SHP77 treated with DMSO at 0.1 percent for 48 hours (cell line): ENCODE results near the gene CAPZA3.
"Not testable (repeated sequence)": the region's sequence is repeated elsewhere in the genome, so short reads cannot be mapped to it uniquely, and the experiment has no call there.

Experiments
- DNase-seq: peaks from one replicate; lab custom pipeline; 2025; lab: John Stamatoyannopoulos, UW

The CAPZA3 gene, protein sequence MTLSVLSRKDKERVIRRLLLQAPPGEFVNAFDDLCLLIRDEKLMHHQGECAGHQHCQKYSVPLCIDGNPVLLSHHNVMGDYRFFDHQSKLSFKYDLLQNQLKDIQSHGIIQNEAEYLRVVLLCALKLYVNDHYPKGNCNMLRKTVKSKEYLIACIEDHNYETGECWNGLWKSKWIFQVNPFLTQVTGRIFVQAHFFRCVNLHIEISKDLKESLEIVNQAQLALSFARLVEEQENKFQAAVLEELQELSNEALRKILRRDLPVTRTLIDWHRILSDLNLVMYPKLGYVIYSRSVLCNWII

DNA sequence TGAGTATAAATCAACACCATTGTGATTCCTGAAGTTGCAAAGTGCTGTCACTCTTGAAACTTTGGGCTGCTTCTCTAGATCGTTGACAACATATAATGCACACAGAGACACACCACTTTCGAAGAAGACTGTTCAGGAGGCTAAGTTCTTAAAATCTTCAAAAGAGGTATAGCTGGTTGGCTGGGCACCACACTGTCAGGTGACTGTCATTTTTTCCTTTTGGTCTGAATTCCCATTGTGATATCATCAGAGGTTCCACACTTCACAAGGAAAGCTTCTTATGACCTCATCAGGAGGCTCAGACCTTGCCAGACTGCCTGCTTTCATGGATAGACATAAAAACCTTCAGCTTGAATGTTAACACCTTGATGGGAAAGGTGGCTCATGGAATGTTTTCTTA lies at the start of gene CAPZA3, which contains the start of gene PLCZ1:
CAPZA3 (plus strand) TSS at position 301 of the 400 bp plus-strand sequence. CDS start 150 bp downstream, outside the sequence.
PLCZ1 (minus strand) TSS at position 194 of the 400 bp plus-strand sequence. CDS start 641 bp downstream, outside the sequence.
- DNase-seq, result no peak

DNA sequence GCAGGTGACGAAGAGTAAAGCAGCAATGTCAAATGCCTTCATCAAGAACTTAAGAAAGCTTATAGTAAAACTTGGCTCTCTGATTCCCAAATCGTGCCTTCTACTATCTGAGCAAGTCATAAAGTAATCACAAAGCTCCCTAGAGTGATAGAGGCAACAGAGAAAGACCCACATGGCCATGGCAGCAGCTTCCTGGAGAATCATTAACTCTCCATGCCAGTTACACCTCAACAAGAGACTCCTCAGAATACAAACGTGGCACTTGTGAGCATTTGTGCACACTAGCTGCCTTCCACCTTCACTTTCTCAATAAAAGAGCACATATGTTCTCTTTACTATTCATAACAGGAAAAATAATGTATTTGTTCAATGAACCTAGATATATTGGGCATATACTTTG lies 48.1 kb upstream of the CAPZA3 start:
- DNase-seq, result no peak

DNA sequence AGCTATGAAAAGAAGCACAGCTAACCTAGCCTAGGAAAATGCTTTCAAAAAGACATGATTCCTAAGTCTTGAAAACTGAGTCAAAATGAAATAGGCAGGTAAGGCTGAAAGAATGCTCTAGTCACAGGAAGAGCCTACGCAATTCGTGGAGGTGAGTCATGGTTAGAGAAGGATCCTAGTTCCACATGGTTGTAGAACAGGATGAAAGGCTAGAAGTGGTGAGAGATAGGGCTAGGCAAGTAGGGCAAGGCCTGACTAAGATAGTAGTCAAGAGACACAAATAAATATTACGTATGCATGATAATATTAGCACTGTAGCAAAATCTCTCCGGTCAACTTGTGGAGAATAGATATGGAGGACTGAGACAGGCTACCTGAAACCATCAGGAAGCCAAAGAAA lies 47.3 kb upstream of the CAPZA3 start:
- DNase-seq, result no peak

DNA sequence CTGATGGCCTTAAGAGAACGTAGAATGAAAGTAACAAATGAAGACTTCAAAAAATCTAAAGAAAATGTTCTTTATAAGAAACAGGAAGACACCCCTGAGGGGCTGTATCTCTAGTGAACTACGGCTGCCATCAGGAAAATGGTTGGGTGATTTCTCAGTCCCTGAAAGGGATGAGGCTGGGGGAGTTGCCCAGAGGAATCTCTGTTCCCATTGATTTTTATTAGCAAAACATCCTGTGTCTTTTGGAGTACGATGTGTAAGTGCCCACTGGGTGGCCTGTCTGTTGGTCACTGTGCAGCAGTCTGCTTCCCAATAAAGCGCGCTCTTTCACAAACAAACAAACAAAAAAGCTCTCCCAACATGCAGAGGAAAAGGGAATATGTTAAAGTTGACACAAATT lies 43.9 kb upstream of the CAPZA3 start:
- DNase-seq, result not testable (repeated sequence)

DNA sequence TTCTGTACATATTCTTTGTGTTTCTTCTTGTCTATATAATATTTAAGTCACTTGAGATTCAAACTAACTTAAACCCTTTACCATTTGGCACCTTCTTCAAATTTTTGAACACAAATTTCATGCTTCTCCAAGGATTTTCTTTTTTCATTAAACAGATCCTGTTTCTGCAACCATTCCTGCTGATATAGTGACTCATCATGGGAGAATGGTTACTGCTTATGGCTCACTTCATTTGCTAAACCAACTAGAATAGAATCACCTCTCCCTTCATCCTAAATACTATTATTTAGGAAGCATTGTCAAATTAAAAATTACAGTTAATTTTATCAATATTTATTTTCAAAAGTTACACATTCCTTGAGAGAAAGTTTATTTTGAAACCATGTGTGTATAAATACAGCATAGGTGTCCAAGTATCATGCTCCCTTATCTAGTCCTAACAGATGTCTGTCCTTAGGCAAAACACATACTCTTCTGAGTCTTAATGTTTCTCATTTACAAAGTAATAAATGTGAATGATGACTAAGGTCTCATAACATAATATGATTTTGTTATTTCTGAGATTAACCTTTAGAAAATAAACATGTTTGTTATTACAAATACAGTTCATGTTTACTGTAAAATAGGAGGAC lies 40.8 kb upstream of the CAPZA3 start:
- no peak for DNase-seq

DNA sequence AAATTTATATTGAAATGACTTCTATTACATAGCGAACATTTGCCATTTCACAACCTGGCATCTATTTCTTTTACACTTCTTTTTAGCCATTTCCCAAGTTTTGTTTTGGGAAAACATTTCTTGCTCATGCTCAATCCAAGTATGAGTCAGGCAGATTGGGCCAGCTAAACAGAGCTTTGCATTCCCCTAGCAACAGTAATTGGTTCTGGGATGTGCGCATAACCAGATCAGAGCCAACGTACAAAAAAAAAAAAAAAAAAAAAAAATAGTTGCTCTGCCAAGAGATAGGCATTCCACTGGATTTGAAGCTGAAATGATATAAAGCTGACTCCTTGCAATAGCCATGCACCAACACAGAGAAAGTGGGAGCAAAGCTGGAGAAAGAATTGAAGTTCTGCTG lies 37.6 kb upstream of the CAPZA3 start:
- DNase-seq, result no peak

DNA sequence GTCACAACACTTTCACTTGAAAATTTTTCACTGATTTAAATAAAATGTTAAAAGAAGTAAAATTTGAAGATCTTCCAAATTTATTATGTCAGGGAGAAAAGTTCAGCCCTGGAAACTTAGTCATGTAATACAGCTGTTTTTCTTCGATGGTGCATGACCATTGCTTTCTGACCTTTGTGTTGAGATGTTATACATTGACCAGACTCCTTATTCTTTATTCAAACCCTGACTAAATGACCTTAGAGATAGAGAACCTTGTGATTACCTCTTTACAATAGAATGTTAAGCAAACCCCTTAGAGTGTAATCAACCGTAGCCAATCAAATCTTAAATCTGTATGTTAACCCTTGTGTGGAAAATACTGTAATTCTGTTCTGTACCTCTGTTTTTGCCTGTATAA lies 34.6 kb upstream of the CAPZA3 start:
- DNase-seq, result no peak

DNA sequence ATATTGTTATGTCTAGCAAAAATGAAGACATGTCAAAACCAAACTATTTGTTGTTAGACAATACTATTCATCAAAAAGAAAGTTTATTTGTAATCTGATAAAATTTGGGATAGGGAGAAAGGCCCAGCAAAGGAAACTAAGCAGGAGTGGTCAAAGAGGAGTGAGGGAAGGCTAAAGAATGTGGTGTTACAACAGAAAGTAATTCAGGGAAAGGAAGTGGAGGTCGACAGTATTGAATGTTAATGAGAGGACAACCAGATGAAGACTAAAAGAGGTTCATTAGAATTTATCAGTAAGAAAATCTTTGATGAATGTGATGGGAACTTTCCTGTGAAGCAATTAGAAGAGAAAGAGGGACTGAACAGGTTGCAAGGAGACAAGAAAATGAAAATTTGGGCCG lies 34.0 kb upstream of the CAPZA3 start:
- DNase-seq, result no peak

DNA sequence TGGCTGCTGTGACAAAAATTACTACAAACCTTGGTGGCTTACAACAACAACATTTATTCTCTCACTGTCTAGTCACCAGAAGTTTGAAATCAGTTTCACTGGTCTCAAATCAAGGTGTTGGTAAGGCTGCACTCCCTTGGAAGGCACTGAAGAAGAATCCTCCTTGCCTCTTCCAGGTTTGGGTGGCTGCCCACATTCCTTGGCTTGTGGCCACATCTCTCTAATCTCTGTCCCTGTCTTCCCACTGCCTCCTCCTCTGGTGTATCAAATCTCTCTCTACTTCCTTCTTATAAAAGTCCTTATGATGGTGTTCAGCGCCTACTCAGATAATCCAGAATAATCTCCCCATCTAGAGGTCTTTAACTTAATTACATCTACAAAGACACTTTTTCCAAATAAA lies 31.1 kb upstream of the CAPZA3 start:
- DNase-seq, result no peak

DNA sequence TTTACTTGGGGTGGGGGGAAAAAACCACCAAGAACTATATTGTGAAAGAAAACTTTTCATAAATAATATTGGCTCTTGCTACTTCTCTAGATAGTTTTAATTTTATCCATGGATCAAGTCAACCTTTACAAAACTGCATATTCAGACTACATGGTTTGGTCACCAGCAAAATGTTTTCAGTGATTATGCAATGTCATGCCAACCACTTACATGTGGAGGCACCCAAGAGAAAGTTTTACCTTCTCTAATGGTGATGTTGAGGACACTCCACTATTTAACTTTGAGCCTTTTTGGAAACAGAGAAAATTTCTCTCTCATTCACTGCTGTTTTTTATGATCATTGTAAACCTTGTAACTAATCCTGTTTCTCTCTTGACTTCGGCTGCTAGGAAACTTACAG lies 21.7 kb upstream of the CAPZA3 start:
- no peak for DNase-seq

DNA sequence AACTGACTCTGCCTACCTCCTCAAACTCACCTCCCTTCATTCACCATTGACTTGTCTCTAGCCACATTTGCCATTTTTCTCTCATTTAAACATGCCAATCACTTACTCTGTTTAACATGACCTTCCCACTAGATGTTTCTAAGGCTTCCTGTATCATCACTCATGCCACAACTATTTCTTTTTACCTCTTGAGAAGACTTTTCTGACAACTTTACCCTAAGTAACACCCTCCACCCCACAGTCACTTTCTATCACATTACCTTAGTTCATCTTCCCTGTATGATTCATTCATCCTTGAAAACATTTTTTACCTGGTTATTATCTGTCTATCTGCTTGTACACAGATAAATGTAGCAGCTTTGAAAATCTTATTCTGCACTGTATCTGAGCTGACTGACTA lies 19.5 kb upstream of the CAPZA3 start:
- DNase-seq, result no peak

DNA sequence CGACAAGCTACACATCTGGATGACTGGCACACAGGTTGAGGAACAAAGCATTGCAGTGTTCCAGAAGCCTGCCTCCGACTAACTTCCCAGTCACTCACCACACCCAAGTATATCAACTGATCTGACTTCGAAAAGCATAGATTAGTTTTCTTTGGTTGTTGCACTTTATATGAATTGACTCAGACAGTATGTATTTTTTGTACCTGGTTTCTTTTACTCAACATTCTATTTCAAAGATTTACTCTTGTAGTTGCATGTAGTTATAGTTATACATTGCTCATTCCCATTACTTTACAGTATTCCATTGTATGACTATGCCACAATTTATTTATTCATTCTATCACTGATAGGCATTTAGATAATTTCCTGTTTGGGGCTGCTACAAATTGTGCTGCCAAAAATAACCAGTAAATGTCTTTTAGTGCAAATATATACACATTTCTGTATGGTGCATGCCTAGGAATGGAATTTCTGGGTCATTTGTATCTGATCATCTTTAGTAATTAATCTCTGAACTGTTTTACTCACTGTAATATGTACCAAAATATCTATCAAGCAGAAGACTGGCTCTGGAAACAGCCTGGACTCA lies 17.9 kb upstream of the CAPZA3 start:
- no peak for DNase-seq

DNA sequence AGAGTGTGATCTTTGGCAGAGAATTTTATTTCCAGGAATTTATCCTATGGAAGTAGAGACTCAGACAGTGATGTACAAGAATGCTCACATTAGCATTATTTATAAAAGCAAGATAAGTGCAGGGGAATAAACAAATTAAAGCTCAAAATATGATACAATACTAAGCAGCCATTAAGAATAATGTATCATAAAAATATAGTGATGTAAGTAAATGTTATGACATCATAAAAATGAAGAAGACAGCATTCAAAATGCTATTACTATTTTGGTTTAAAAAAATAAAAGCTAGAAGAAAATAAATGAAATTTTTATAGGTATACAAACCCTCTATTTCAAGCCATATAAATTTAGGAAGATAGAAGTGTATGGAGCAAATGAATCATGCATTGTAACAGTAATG lies 17.2 kb upstream of the CAPZA3 start:
- no peak for DNase-seq

DNA sequence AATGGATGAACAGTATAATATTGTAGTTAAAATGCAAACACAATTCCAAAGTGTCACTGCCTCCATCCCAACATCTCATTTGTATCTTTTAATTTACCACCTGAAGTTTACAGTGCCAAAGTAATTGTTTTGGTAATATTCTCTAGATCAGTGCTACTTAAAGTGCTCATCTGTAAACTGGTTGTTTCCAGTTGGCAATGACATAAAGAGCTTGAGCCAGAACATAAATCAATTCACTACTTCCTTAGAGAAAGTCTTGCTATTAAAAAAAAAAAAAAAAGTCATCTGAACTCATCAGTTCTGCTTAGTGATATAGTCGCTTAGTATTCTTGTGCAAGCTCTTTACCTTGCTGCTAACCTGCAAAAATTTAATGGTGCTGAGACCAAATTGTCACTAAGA lies 16.5 kb upstream of the CAPZA3 start:
- no peak for DNase-seq

DNA sequence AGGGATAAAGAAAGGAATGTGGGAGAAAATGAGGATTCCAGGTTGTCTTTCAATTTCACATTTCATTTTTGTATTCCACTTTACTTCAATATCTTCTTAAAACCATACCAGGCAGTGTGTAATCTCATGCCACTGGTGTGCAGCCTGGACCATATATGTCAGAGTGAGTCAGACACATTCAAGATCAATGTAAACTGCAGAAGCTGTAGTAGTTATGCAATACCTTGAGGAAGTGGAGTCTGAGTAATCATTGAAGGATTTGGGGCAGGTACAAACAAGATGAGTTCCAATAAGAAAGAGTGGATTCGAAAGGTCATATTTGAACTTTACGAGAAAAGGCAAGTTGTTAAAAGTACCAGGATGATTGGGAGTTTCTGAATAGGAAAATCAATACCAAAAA lies 14.2 kb upstream of the CAPZA3 start:
- DNase-seq, result no peak

DNA sequence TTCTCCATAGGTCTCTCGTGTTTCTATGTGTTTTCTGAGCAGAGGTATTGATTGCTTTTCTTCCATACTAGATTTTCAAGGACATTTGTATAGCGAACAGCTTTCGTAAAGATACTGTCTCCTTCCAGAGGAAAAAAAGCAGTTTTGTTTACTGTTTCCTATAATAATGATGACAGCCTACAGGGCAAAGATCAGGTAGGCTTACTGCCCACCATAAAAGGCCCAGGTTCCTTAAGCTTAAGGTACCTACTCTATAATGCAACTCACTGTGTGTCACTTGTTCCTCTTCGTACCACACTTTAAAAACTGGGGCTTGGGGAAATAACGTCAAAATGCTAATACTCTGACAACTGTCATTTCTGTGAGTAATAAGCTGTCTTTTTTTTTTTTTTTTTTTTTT lies 6.8 kb upstream of the CAPZA3 start:
- no peak for DNase-seq

DNA sequence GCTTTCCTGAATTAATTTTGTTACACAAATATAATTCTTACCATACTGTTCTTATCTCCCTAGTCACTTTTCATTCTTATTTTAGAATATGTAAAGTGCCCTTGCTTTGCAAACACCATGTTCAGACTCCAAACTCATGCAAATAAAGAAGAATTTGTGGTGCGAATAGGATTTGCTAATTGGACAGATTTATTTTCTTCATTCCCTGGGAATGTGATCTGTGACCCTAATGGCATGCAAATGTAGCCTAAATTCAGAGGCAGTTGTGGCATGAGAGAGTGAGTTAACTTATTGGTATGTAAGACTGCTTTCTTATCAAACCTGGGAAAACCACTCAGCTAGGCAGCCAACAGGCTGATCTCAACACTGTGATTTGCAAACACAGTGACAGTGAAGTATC lies 10.0 kb downstream of the CAPZA3 start:
- DNase-seq, result no peak

DNA sequence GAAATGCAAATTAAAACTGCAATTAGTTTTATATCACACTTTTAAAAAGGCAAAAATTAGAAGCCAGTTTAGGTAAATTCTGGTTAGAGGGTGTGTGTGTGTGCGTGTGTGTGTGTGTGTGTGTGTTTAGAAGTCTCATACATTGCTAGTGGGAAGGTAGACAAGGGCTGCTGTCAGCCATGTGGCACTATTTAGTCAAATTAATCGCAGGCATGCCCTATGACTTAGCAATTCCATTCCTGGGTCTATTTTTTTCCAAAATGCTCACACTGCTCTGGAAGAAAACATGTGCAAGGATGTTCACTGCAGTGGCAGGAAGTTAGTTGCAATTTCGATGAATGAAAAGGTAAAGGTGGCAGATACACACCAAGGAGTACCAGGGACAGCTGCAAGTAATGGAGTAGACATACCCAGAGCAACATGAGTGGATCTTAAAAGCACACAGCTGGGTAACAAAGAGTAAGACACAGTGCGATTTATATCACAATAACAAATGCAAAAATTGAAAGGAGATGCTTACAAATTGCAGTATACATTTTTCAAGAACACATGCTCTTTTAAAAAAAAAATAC lies 11.6 kb downstream of the CAPZA3 start:
- DNase-seq, result no peak

DNA sequence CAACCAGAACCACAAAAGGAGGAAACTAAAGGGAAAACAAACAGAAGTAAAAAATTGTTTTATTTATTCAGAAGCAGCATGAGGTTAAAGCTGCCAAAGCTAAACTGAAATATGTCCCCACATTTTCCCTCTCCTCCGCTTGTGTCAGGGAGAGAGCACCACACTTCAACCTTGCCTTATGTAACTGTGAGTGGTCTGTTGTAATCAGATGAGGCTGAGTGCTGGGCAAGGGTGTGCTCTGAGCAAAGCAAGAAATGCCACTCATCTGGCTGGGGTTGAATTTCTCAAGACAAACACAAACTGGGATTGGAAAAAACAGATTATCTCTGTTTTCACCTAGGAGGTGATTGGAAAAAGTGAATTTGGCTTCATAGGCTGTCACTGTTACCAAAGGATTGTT lies 12.2 kb downstream of the CAPZA3 start:
- no peak for DNase-seq

DNA sequence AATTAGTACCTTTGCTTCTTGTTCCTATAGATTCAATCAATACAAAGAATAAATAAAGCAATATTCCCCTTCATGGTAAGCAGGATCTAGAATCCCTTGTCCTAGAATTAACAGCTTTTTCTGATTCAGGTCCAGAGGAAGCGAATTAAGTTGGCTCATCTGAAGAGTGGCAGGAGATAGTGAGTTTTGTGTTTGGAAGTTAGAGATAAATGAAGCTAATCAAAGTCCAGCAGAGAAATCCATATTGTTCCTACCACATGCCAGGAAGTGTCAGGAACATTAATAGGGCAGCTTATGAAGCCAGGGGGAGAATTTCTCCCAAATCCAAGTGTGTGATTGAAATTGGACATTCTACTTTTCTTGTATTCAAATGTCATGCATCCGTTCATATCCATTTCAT lies 13.9 kb downstream of the CAPZA3 start:
- DNase-seq, result no peak

DNA sequence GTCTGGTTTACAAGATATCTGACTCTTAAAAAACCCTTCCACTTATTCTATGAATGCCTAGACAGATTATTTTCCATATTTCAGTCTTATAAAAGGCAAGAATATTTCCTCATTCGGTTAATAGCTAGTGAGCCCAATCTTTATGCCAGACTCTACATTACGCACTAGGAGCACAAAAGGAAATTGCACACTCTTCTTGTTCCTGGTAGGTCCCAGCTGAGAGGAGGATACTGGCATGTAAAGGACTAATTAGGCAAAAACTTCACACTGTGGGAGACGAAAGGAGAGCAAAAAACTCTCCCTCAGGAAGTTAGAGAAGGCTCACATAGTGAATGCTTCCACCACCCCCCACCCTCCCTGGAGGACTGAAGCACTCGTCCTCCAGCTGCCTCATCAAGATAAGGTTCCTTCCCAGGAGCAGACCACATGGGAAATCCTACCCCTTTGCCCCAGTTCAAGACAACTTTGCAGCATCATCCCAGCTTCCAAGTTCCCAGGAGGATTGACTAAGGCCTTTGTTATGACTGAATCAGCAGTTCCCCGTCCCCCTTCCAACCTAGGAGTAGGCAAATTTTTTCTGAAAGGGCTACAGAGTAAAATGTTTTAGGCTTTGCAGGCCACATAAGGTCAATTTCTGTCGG lies 14.5 kb downstream of the CAPZA3 start:
- DNase-seq, result no peak

DNA sequence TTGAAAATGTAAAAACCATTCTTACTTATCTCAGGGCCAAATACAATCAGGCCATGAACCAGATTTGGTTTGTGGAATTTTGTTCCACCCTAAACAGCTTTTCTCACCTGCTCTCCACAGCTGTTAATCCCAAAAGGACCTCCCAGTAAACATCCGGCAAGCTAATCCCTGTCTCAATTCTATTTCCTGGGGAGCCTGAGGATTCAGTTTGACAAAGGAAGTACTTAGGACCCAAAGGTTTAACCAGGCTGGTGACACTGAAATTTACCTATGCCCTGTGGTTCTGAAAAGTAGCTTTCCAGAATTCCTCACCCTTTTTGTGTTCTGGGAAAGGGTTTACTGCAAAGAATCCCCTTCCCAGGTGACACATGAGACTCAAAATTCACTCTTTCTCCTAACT lies 15.0 kb downstream of the CAPZA3 start:
- DNase-seq, result no peak
